ENCODE results near the gene MYL3.

- TF ChIP-seq EZH2 (IDR thresholded peaks at IDR 0.05; ENCODE audit: low read depth): no peak
- no peak for TF ChIP-seq CTCF (conservative IDR thresholded peaks at IDR 0.05)
Measured at GRCh38 chr3:46901591-46902187, 38.4 kb upstream of the MYL3 start.
